Upper lobe of right lung (tissue), 1 donor: ENCODE results near the gene ENOX1. TPM values are rescaled to one million over a fixed set of nuclear protein-coding genes. Genes with fewer than 3 reads are reported as not detected.

ENCODE experiments used
- ATAC-seq: fragments of 200-7000 bp; cut with Tn5 transposase; one replicate; pipeline ENCODE4 v1.9.1; 2020; ENCODE audit warnings: mild to moderate bottlenecking, moderate library complexity
- DNase-seq: peaks from one replicate; pipeline ENCODE4 v3.0.0-alpha.2; 2020
- H3K27ac ChIP-seq: fragments of 200-600 bp; one replicate; pipeline ENCODE4 v1.8.0; 2022
- H3K27me3 ChIP-seq: fragments of 200-600 bp; one replicate; pipeline ENCODE4 v1.8.0; 2022; ENCODE audit warnings: mild to moderate bottlenecking
- H3K36me3 ChIP-seq: fragments of 200-600 bp; one replicate; pipeline ENCODE4 v1.8.0; 2022
- H3K4me1 ChIP-seq: fragments of 200-600 bp; one replicate; pipeline ENCODE4 v1.8.0; 2022
- H3K4me3 ChIP-seq: fragments of 200-600 bp; one replicate; pipeline ENCODE4 v1.8.0; 2022; ENCODE audit warnings: mild to moderate bottlenecking
- H3K9me3 ChIP-seq: fragments of 200-600 bp; one replicate; pipeline ENCODE4 v1.8.0; 2022
- intact Hi-C: fragments of 100-400 bp; cut with DNase I; formaldehyde crosslinking; loops from one replicate; pipeline ENCODE4 v1.11.0; 2022
- total RNA-seq: library from RNA; stranded (reverse); fragmentation: NEBNext Ultra II Directional; extraction: Animal tissue kit (Norgen Biotek cat#: 25700); gene quantifications from one replicate; pipeline ENCODE4 v1.2.1, GENCODE V29; 2021
- TF ChIP-seq, protein P1 (sequence below): fragments of 200-600 bp; IDR thresholded peaks from one replicate; pipeline ENCODE4 v1.8.0; 2022; ENCODE audit warnings: antibody characterized with exemption
- donor health status: DM: no; HTN: yes; CAD: no; lungs with severe emphysema.

Gene ENOX1
- total RNA-seq, 1 donor from 2014 or later: 0.69 TPM

DNA sequence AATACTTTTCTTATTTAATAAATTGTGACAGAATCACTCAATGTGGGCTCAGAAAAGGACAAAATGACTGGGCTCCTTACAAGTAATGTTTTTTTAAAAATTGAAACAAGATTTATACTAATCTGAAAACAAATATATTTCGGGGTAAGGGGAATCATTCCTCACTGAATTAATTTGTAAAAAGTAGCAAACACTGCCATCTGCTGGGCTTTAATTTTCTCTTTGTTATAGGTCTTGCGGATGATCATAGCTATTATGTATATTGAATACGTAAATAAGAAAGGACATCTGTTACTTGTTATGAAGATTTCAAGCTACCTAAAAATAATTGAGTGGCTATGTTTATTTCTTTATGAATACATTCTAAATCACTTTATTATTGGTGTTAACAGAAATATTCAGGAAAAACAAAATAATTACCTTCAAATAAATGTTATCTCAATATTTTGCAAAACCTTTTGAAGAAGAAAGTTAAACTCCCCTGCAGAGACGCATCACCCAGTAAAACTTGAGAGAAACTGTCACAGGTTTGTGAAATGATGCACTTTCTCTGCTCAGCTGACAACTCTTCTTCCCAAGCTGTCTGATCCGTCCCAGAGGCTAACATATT lies 17.8 kb upstream of the ENOX1 start:
- H3K4me3 ChIP-seq: no peak overlapping the region
- H3K27ac ChIP-seq: no peak overlapping the region
- intact Hi-C loops: no loop called here
- TF ChIP-seq, protein P1, sequence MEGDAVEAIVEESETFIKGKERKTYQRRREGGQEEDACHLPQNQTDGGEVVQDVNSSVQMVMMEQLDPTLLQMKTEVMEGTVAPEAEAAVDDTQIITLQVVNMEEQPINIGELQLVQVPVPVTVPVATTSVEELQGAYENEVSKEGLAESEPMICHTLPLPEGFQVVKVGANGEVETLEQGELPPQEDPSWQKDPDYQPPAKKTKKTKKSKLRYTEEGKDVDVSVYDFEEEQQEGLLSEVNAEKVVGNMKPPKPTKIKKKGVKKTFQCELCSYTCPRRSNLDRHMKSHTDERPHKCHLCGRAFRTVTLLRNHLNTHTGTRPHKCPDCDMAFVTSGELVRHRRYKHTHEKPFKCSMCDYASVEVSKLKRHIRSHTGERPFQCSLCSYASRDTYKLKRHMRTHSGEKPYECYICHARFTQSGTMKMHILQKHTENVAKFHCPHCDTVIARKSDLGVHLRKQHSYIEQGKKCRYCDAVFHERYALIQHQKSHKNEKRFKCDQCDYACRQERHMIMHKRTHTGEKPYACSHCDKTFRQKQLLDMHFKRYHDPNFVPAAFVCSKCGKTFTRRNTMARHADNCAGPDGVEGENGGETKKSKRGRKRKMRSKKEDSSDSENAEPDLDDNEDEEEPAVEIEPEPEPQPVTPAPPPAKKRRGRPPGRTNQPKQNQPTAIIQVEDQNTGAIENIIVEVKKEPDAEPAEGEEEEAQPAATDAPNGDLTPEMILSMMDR: peak; percentile 65
- H3K4me1 ChIP-seq: no peaks in the 10 kb centered on the region
- no peaks in the 10 kb centered on the region for H3K36me3 ChIP-seq
- H3K27me3 ChIP-seq: no peaks in the 10 kb centered on the region
- ATAC-seq (no peak), DNase-seq (no peak)
- H3K9me3 ChIP-seq: no peaks in the 10 kb centered on the region

DNA sequence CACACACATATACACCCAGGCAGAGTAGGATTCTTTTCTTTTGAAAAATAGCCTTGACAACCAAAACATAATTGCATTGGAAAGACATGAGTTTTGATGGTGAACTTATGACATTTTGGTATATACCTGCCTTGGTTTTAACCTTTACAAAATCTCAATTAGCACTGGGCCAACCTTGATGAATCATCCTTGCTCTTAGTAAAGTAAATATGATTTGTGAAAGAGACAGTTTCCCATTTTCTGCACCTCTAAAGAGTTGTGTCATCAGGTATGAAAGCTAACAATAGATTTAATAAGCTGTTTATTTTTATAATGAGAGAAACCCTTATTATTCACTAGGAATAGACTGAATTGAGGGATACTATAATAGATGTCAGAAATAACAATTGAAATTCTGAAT lies 15.7 kb upstream of the ENOX1 start:
- ATAC-seq: no peak
- Histone ChIP-seq H3K27ac (no peak overlapping the region), H3K9me3 (no peaks in the 10 kb centered on the region), H3K36me3 (no peaks in the 10 kb centered on the region), H3K4me3 (no peak overlapping the region), H3K27me3 (no peaks in the 10 kb centered on the region), H3K4me1 (no peaks in the 10 kb centered on the region)
- TF ChIP-seq, protein P1: no peak
- intact Hi-C loops: no loop called here
- no peak for DNase-seq

DNA sequence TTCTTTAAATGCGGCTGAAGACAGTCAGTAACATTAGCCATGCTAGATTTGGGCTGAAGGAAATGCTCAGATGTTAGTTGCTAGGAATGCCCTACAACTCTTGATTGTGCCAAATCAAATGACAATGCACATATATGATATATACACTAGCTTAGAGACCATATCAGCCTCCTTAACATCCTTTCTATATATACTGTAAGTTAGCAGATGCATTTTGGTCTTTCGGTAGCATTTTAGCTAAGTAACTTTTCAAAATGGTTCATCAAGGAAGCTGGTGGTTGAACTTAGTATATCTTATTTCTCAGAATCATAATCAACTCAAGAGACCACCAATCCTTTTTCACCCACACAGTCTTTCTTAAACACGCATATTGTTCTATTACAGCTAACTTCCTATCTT lies 14.1 kb upstream of the ENOX1 start:
- ATAC-seq: no peak
- TF ChIP-seq, protein P1: no peak
- Histone ChIP-seq H3K36me3 (no peaks in the 10 kb centered on the region), H3K9me3 (no peaks in the 10 kb centered on the region), H3K27me3 (no peaks in the 10 kb centered on the region), H3K4me3 (no peak overlapping the region), H3K4me1 (no peaks in the 10 kb centered on the region), H3K27ac (no peak overlapping the region)
- intact Hi-C loops: no loop called here
- DNase-seq: no peak

DNA sequence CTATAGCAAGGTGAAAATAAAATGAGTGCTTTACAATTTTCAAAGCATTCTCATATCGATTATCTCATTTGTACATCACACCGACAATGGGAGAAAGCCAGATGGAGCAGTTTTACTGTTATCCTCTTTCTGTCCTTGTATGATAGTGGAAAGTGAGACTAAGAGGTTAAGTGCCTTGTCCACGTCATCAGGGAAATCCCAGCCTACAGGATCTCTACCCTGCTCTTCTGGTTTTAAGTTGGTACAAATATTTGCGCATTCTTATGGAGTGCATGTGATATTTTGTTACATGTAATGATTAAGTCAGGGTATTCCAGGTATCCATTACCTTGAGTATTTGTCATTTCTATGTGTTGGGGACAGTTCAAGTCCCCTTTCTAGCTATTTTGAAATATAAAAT lies 12.4 kb upstream of the ENOX1 start:
- H3K27me3 ChIP-seq: no peaks in the 10 kb centered on the region
- no peaks in the 10 kb centered on the region for H3K36me3 ChIP-seq
- H3K27ac ChIP-seq: no peak overlapping the region
- H3K9me3 ChIP-seq: no peaks in the 10 kb centered on the region
- intact Hi-C loops: no loop called here
- TF ChIP-seq, protein P1: no peak
- H3K4me1 ChIP-seq: no peaks in the 10 kb centered on the region
- no peak for ATAC-seq
- DNase-seq: no peak
- no peak overlapping the region for H3K4me3 ChIP-seq

DNA sequence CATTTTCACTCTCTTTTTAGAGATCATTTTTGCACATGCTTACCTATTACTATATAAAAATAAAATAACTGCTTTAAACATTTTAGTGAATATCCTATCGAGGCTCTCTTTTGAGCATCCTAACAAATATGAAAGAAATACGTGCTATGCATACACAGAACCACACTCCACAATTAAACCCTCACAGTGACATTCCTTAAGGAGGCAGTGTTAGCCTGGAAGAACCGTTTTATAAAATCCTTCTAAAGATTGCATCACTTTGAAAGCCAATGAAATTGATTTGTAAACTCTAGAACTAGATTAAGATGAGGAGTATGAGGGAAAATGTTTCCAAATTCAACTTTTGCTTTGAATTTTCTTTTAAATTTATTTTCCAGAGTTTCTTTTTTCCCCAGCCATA lies 11.1 kb upstream of the ENOX1 start:
- Histone ChIP-seq H3K4me3 (no peak overlapping the region), H3K4me1 (no peaks in the 10 kb centered on the region), H3K36me3 (no peaks in the 10 kb centered on the region), H3K27me3 (no peaks in the 10 kb centered on the region), H3K9me3 (no peaks in the 10 kb centered on the region), H3K27ac (no peak overlapping the region)
- DNase-seq: no peak
- TF ChIP-seq, protein P1: no peak
- no peak for ATAC-seq
- intact Hi-C loops: no loop called here

DNA sequence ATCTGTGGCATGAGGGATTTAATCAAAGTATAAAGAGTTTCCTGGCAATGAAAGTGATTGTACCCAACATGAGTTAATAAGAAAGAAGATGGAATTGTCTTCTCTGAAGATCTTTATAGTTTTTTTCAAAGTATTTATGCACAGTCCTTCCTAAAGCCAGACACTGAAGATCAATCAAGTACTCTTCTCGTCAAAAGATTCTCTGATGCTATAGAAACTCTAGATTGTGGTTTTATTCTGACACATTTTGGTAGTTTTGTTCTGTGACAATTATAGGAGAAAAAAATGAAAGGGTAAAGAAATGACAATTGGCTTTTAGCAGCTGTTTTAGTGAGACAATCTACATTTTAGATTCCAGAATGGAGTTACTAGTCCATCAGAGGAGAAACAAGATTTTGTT lies 10.4 kb upstream of the ENOX1 start:
- H3K4me3 ChIP-seq: no peak overlapping the region
- intact Hi-C loops: no loop called here
- ATAC-seq (no peak), DNase-seq (no peak)
- no peaks in the 10 kb centered on the region for H3K4me1 ChIP-seq
- TF ChIP-seq, protein P1: no peak
- H3K36me3 ChIP-seq: no peaks in the 10 kb centered on the region
- no peak overlapping the region for H3K27ac ChIP-seq
- no peaks in the 10 kb centered on the region for H3K9me3 ChIP-seq
- no peaks in the 10 kb centered on the region for H3K27me3 ChIP-seq
